ENCODE results near the gene RPRD1B.

The RPRD1B gene

GRCh38 chr20:38135651-38136420, 102.3 kb downstream of the RPRD1B start:
- no peak for DNase-seq (ENCODE audit: low read depth in 3 of 3)

DNA sequence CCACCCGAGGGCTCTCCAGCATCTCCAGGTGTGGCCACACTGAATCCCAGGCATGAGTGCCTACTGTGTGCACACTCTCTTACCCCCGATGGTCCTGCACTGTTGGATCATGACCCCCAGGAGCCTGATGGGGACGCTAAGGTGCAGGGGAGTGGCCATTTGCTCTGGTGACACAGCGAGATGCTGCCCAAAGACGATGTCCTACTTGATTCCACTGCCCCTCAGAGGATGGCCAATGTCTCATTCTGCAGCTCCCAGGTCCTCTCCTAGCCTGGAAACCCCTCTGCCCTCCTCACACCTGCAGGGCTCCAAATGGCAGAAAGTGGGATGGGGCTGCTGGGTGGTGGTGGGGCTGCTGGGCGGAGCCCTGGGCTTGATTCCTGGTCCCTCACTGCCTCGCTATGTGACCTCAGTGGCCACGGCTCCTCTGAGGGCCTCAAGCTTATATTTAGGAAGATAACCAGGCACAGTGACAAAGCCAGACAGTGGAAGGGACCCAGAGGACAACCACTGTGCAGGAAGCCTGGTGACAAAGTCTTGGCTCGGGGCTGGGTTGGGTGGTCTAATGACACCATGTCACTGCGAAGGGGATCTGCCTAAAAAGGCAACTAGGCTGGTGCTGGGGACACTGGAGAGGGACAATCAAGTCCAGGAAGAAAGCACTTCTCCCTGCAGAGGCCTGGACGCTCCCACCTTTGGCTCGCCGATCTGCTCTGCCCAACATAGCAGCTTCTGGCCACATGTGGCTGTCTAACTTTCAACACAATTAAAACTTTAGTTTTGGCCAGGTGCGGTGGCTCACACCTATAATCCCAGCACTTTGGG, 103.1 kb downstream of the RPRD1B start:
- no peak for DNase-seq (ENCODE audit: low read depth in 3 of 3)

GRCh38 chr20:38137441-38138037, 104.0 kb downstream of the RPRD1B start:
- no peak for DNase-seq (ENCODE audit: low read depth in 3 of 3)

- DNase-seq (ENCODE audit: low read depth in 3 of 3): no peak
Measured at GRCh38 chr20:38138086-38138778, 104.7 kb downstream of the RPRD1B start.

- no peak for DNase-seq (ENCODE audit: low read depth in 3 of 3)
Measured at GRCh38 chr20:38139156-38139912, 105.8 kb downstream of the RPRD1B start.

DNA sequence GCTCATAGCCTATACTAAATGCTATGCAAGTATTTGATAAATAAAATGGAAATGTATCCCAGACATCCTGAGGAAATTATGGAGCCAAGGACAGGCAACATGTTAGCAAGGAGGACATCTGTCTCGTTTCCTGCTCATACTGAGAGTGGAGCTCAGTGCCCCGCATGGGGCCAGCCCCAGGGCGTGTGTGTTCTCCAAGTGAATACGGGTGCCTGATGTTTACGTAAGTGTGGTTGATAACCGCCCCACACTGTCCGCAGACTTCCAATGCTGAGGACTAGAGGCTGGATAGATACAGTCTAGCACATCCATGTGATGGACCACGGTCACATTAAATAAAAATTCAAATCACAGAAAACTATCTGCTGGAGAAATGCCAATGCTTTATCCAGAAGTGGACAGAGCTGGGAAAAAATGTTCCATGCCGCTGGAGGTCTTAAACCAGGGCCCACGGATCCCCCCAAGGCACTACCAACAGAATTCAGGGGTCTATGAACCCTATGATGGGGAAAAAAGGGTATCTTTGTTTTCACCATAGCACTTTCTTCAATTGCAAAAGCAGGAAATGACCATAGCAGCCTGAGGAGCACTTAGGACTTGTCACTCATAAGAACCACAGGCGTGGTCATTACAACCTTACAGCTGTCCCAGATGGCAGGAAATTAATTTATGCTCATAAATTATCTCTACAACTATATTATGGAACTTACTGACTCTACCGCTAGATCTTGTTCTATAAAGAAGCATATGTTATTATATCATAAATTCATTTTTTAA, 106.6 kb downstream of the RPRD1B start:
- no peak for DNase-seq (ENCODE audit: low read depth in 3 of 3)

DNA sequence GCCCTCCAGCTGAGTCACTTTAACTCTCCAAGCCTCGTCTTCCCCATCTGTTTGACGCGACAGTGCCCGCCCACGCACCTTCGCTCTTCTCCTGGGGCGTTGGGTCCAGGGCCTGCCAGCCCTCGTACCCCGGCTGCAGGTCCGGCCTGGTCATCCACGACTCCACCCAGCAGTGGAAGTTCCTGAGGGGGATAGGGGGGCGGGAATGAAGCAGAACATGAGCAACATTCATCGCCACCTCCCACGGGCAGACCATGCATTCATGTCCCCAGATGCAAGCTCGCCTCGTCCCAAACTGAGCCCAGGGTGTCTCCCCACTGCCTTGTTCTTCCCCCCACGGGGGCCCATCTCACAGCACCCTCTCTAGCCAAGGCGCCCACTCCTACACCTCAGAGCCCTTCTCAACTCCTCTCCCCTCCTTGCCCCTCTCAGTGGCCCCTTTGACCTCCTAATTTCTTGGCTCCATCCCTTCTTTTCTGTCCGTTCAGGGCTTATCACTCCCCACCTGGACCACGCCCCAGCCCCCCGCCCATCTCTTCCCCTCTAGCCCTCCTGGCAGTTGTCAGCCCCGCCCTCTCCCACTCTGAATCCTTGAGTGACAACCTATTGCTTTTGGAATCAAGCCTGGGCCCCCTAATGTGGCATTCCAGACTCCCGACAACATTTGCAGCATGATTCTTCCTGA, 107.8 kb downstream of the RPRD1B start:
- no peak for DNase-seq (ENCODE audit: low read depth in 3 of 3)
